Urinary bladder (tissue), 4 donors: ENCODE results near the gene SMIM38. TPM values are rescaled to one million over a fixed set of nuclear protein-coding genes. Genes with fewer than 3 reads are reported as not detected.
"Not testable (repeated sequence)": the region's sequence is repeated elsewhere in the genome, so short reads cannot be mapped to it uniquely, and the experiment has no call there.

Source experiments
- DNase-seq: peaks from one replicate; pipeline ENCODE4 v3.0.0-alpha.2; 2015; ENCODE audit errors: extremely low spot score
- H3K27ac ChIP-seq: one replicate; pipeline ENCODE4 v1.5.1; 2013; ENCODE audit warnings: low read depth, mild to moderate bottlenecking, moderate library complexity
- H3K36me3 ChIP-seq: one replicate; pipeline ENCODE4 v1.6.1; 2013; ENCODE audit warnings: mild to moderate bottlenecking, moderate library complexity; ENCODE audit not compliant: insufficient read depth
- H3K4me1 ChIP-seq: one replicate; pipeline ENCODE4 v1.6.1; 2013; ENCODE audit warnings: mild to moderate bottlenecking, moderate library complexity; ENCODE audit not compliant: insufficient read depth
- H3K4me3 ChIP-seq: one replicate; pipeline ENCODE4 v1.5.1; 2013; ENCODE audit warnings: low read depth, low read length
- WGBS: extraction: QIAGEN DNeasy Blood & Tissue Kit; methylation state at CpG from one replicate; pipeline ENCODE4 v1.1.7; 2013; 5-methylcytosine and 5-hydroxymethylcytosine counted together
- polyA plus RNA-seq: library from polyadenylated mRNA; stranded (reverse); fragments of 200-250 nt; gene quantifications from one replicate; pipeline ENCODE4 v1.2.3, GENCODE V29; 2013
- total RNA-seq: library from RNA; depleted of rRNA; stranded (reverse); fragments of >200 nt; gene quantifications from one replicate; pipeline ENCODE4 v1.2.3, GENCODE V29; 2014
- donor health status: healthy with polysubstance abuse.
- donor health status: healthy.

The SMIM38 gene
- total and polyA plus RNA-seq, 2 donors: 0.46 to 0.90 TPM

GRCh38 chr11:69140161-69140560 is 15.6 kb upstream of the SMIM38 start:
- not testable (repeated sequence) for H3K27ac ChIP-seq, DNase-seq, H3K4me3 ChIP-seq, H3K36me3 ChIP-seq, H3K4me1 ChIP-seq
- WGBS: 94% methylated on average over 7 of the region's 7 CpGs

- no peak overlapping the region for H3K27ac ChIP-seq
- WGBS: 87% methylated on average over 5 of the region's 5 CpGs
- H3K4me3 ChIP-seq: no peak overlapping the region
- no peaks in the 10 kb centered on the region for H3K36me3 ChIP-seq
- H3K4me1 ChIP-seq: no peaks in the 10 kb centered on the region
- DNase-seq: no peak
Measured at GRCh38 chr11:69140635-69141034, 15.1 kb upstream of the SMIM38 start.

GRCh38 chr11:69141742-69142141 is 14.0 kb upstream of the SMIM38 start:
- H3K27ac ChIP-seq: no peak overlapping the region
- H3K4me1 ChIP-seq: no peaks in the 10 kb centered on the region
- H3K4me3 ChIP-seq: no peak overlapping the region
- H3K36me3 ChIP-seq: no peaks in the 10 kb centered on the region
- WGBS: 66% methylated on average over 8 of the region's 8 CpGs
- DNase-seq: no peak

GRCh38 chr11:69142895-69143294 is 12.8 kb upstream of the SMIM38 start:
- no peaks in the 10 kb centered on the region for H3K4me1 ChIP-seq
- H3K36me3 ChIP-seq: no peaks in the 10 kb centered on the region
- no peak for DNase-seq
- no peak overlapping the region for H3K4me3 ChIP-seq
- WGBS: 97% methylated on average over 2 of the region's 2 CpGs
- H3K27ac ChIP-seq: no peak overlapping the region

- H3K4me1 ChIP-seq: no peaks in the 10 kb centered on the region
- no peak for DNase-seq
- no peaks in the 10 kb centered on the region for H3K36me3 ChIP-seq
- 68% methylated on average over 7 of the region's 7 CpGs for WGBS
- H3K4me3 ChIP-seq: no peak overlapping the region
- H3K27ac ChIP-seq: no peak overlapping the region
Measured at GRCh38 chr11:69144316-69145049, 11.3 kb upstream of the SMIM38 start.

GRCh38 chr11:69145050-69145380 is 10.7 kb upstream of the SMIM38 start:
- WGBS: 57% methylated on average over 4 of the region's 4 CpGs
- no peak for DNase-seq
- no peak overlapping the region for H3K4me3 ChIP-seq
- H3K27ac ChIP-seq: no peak overlapping the region
- H3K36me3 ChIP-seq: no peaks in the 10 kb centered on the region
- H3K4me1 ChIP-seq: no peaks in the 10 kb centered on the region

- H3K4me1 ChIP-seq: no peaks in the 10 kb centered on the region
- H3K27ac ChIP-seq: no peak overlapping the region
- H3K4me3 ChIP-seq: no peak overlapping the region
- H3K36me3 ChIP-seq: no peaks in the 10 kb centered on the region
- no peak for DNase-seq
- 95% methylated on average over 13 of the region's 13 CpGs for WGBS
Measured at GRCh38 chr11:69148377-69148762, 7.4 kb upstream of the SMIM38 start.

GRCh38 chr11:69148806-69149205 is 6.9 kb upstream of the SMIM38 start:
- Histone ChIP-seq H3K27ac (no peak overlapping the region), H3K4me1 (no peaks in the 10 kb centered on the region), H3K4me3 (no peak overlapping the region), H3K36me3 (no peaks in the 10 kb centered on the region)
- DNase-seq: no peak
- WGBS: 93% methylated on average over 9 of the region's 9 CpGs

GRCh38 chr11:69149338-69150045 is 6.2 kb upstream of the SMIM38 start:
- WGBS: 95% methylated on average over 11 of the region's 11 CpGs
- H3K36me3 ChIP-seq, H3K4me3 ChIP-seq, H3K27ac ChIP-seq, H3K4me1 ChIP-seq, DNase-seq: not testable (repeated sequence)

- 92% methylated on average over 3 of the region's 3 CpGs for WGBS
- Histone ChIP-seq H3K36me3 (no peaks in the 10 kb centered on the region), H3K27ac (no peak overlapping the region), H3K4me1 (no peaks in the 10 kb centered on the region), H3K4me3 (no peak overlapping the region)
- DNase-seq: no peak
Measured at GRCh38 chr11:69150175-69150574, 5.6 kb upstream of the SMIM38 start.

GRCh38 chr11:69151836-69152235 is 3.9 kb upstream of the SMIM38 start:
- Histone ChIP-seq H3K4me1 (no peaks in the 10 kb centered on the region), H3K36me3 (no peaks in the 10 kb centered on the region), H3K27ac (no peak overlapping the region), H3K4me3 (no peak overlapping the region)
- 75% methylated on average over 10 of the region's 10 CpGs for WGBS
- DNase-seq: no peak

GRCh38 chr11:69152733-69153421 is 2.9 kb upstream of the SMIM38 start:
- Histone ChIP-seq H3K4me3 (no peak overlapping the region), H3K36me3 (no peaks in the 10 kb centered on the region), H3K27ac (no peak overlapping the region), H3K4me1 (peaks cover 2% of the 10 kb centered on the region)
- no peak for DNase-seq
- WGBS: 78% methylated on average over 23 of the region's 23 CpGs

- H3K4me1 ChIP-seq: peaks cover 2% of the 10 kb centered on the region
- H3K36me3 ChIP-seq: no peaks in the 10 kb centered on the region
- H3K27ac ChIP-seq: no peak overlapping the region
- WGBS: 67% methylated on average over 7 of the region's 7 CpGs
- no peak overlapping the region for H3K4me3 ChIP-seq
- DNase-seq: no peak
Measured at GRCh38 chr11:69153661-69154060, 2.1 kb upstream of the SMIM38 start.
